CD4-positive, alpha-beta T cell (primary cell): ENCODE results near the gene PPM1L. TPM values are rescaled to one million over a fixed set of nuclear protein-coding genes. Genes with fewer than 3 reads are reported as not detected.

Source experiments
- ATAC-seq: fragments of 200-7000 bp; cut with Tn5 transposase; one replicate; pipeline ENCODE4 v1.10.0; 2022; ENCODE audit warnings: mild to moderate bottlenecking; ENCODE audit not compliant: poor library complexity
- CTCF ChIA-PET: fragments of 350-600 bp; sonication (Branson Sonifier 250); formaldehyde crosslinking; loops from one replicate; lab custom pipeline; 2021; ENCODE audit warnings: antibody characterized with exemption, inconsistent platforms; lab: Charles Lee
- POLR2A ChIA-PET: fragments of 350-600 bp; sonication (Branson Sonifier 250); formaldehyde crosslinking; loops from one replicate; lab custom pipeline; 2021; ENCODE audit warnings: antibody characterized with exemption, inconsistent platforms; lab: Charles Lee
- DNase-seq, 14 experiments: peaks; one replicate each; pipeline ENCODE4 v3.0.0-alpha.2; 2013 to 2020; ENCODE audit warnings: mixed read lengths in 2 of 14
- H3K27ac ChIP-seq, 2 donors: one replicate each; pipeline versions ENCODE4 v1.5.1 to v1.7.0; 2013; ENCODE audit warnings: low read length in 2 of 2, low read depth in 1 of 2, mild to moderate bottlenecking in 1 of 2
- H3K27me3 ChIP-seq, 2 experiments: 1 replicate in 1 of 2; 2 replicates in 1 of 2; pipeline versions ENCODE4 v1.6.1 to v1.7.0; 2013; ENCODE audit warnings: low read length in 2 of 2, control low read depth in 1 of 2, mild to moderate bottlenecking in 1 of 2, moderate library complexity in 1 of 2; ENCODE audit not compliant: insufficient read depth in 2 of 2, control insufficient read depth in 1 of 2
- H3K36me3 ChIP-seq: one replicate; pipeline ENCODE4 v1.6.1; 2013; ENCODE audit warnings: low read length, control low read depth; ENCODE audit not compliant: insufficient read depth
- H3K4me1 ChIP-seq: one replicate; pipeline ENCODE4 v1.6.1; 2013; ENCODE audit warnings: low read length, control low read depth; ENCODE audit not compliant: insufficient read depth
- H3K4me3 ChIP-seq: one replicate; pipeline ENCODE4 v1.5.1; 2013; ENCODE audit warnings: mild to moderate bottlenecking, low read length, moderate library complexity
- H3K9me3 ChIP-seq, 2 experiments: 1 replicate in 1 of 2; 2 replicates in 1 of 2; pipeline versions ENCODE4 v1.6.1 to v1.7.0; 2013; ENCODE audit warnings: low read length in 2 of 2, mild to moderate bottlenecking in 2 of 2, control low read depth in 1 of 2, moderate library complexity in 1 of 2; ENCODE audit not compliant: control insufficient read depth in 1 of 2, insufficient read depth in 1 of 2
- H3K27ac Mint-ChIP-seq: one replicate; pipeline ENCODE4 v1.8.0; 2020; ENCODE audit warnings: mixed read lengths
- H3K27me3 Mint-ChIP-seq: one replicate; pipeline ENCODE4 v1.8.0; 2021; ENCODE audit warnings: mixed read lengths
- H3K36me3 Mint-ChIP-seq: one replicate; pipeline ENCODE4 v1.8.0; 2021; ENCODE audit warnings: low read depth, mixed read lengths
- H3K4me1 Mint-ChIP-seq: one replicate; pipeline ENCODE4 v1.8.0; 2021; ENCODE audit warnings: low read depth, mixed read lengths
- H3K4me3 Mint-ChIP-seq: one replicate; pipeline ENCODE4 v1.8.0; 2020; ENCODE audit warnings: mild to moderate bottlenecking, mixed read lengths
- H3K9me3 Mint-ChIP-seq: one replicate; pipeline ENCODE4 v1.8.0; 2020; ENCODE audit warnings: mixed read lengths
- CTCF ChIP-seq: fragments of 200-600 bp; IDR thresholded peaks from one replicate; pipeline ENCODE4 v1.8.0; 2022; ENCODE audit warnings: antibody characterized with exemption, mild to moderate bottlenecking
- intact Hi-C, 2 experiments: fragments of 100-400 bp; cut with DNase I in 1 of 2; cut with micrococcal nuclease in 1 of 2; formaldehyde crosslinking; loops; one replicate each; pipeline versions ENCODE4 v1.15.1 to v1.9.0; 2023 to 2025; cut with DNase I, micrococcal nuclease
- total RNA-seq, 174 experiments: library from RNA in 2 of 174; stranded (reverse) in 2 of 174; gene quantifications; one replicate each; pipeline ENCODE4 v1.2.3 and lab custom pipeline; 2021 to 2026

The PPM1L gene
- total RNA-seq, 2 experiments from 2014 or later, result 3.0 to 3.4 TPM

- Histone ChIP-seq H3K27ac (no peak overlapping the region), H3K4me1 (no peaks in the 10 kb centered on the region), H3K9me3 (no peaks in the 10 kb centered on the region), H3K27me3 (no peaks in the 10 kb centered on the region), H3K36me3 (no peaks in the 10 kb centered on the region), H3K4me3 (no peak overlapping the region)
- no peak overlapping the region for H3K4me3 Mint-ChIP-seq
- intact Hi-C loops, result no loop called here
- H3K27me3 Mint-ChIP-seq, result no peaks in the 10 kb centered on the region
- H3K27ac Mint-ChIP-seq, result no peak overlapping the region
- ChIA-PET POLR2A (no interaction called here), CTCF (no interaction called here)
- ATAC-seq (no peak), DNase-seq (no peak)
- H3K36me3 Mint-ChIP-seq, result no peaks in the 10 kb centered on the region
- no peak for TF ChIP-seq CTCF
- H3K9me3 Mint-ChIP-seq, result no peaks in the 10 kb centered on the region
- no peaks in the 10 kb centered on the region for H3K4me1 Mint-ChIP-seq
Observed at GRCh38 chr3:161066930-161067329, 310.9 kb downstream of the PPM1L start.

- ATAC-seq (no peak), DNase-seq (no peak)
- no peaks in the 10 kb centered on the region for H3K36me3 Mint-ChIP-seq
- no peak overlapping the region for H3K27ac Mint-ChIP-seq
- no peaks in the 10 kb centered on the region for H3K4me1 Mint-ChIP-seq
- POLR2A ChIA-PET, result no interaction called here
- H3K9me3 ChIP-seq, result no peaks in the 10 kb centered on the region
- H3K4me1 ChIP-seq, result no peaks in the 10 kb centered on the region
- no peak overlapping the region for H3K4me3 Mint-ChIP-seq
- H3K27me3 Mint-ChIP-seq, result no peaks in the 10 kb centered on the region
- no peaks in the 10 kb centered on the region for H3K9me3 Mint-ChIP-seq
- H3K27ac ChIP-seq, result no peak overlapping the region
- CTCF ChIA-PET, result no interaction called here
- no peaks in the 10 kb centered on the region for H3K27me3 ChIP-seq
- H3K4me3 ChIP-seq, result no peak overlapping the region
- H3K36me3 ChIP-seq, result no peaks in the 10 kb centered on the region
- intact Hi-C loops, result no loop called here
- no peak for TF ChIP-seq CTCF
Observed at GRCh38 chr3:161067335-161067734, 311.3 kb downstream of the PPM1L start.

GRCh38 chr3:161069511-161070251 is 313.6 kb downstream of the PPM1L start:
- no peak overlapping the region for H3K27ac Mint-ChIP-seq
- H3K27me3 Mint-ChIP-seq, result no peaks in the 10 kb centered on the region
- intact Hi-C loops, result no loop called here
- Histone ChIP-seq H3K27ac (no peak overlapping the region), H3K9me3 (no peaks in the 10 kb centered on the region), H3K27me3 (no peaks in the 10 kb centered on the region), H3K4me3 (no peak overlapping the region), H3K4me1 (no peaks in the 10 kb centered on the region), H3K36me3 (no peaks in the 10 kb centered on the region)
- H3K4me3 Mint-ChIP-seq, result no peak overlapping the region
- POLR2A ChIA-PET, result no interaction called here
- ATAC-seq, result no peak
- peak in 3 of 14 experiments; percentile 2 to 49 (median 42) for DNase-seq
- CTCF ChIA-PET, result no interaction called here
- TF ChIP-seq CTCF, result no peak
- no peaks in the 10 kb centered on the region for H3K4me1 Mint-ChIP-seq
- H3K36me3 Mint-ChIP-seq, result no peaks in the 10 kb centered on the region
- H3K9me3 Mint-ChIP-seq, result no peaks in the 10 kb centered on the region
